Measurements from ENCODE around the gene WWTR1.

Gene WWTR1

GRCh38 chr3:149512073-149512782, 145.6 kb downstream of the WWTR1 start:
- peaks cover 36% of the 10 kb centered on the region for H3K27me3 Mint-ChIP-seq
- no peak overlapping the region for H3K4me3 Mint-ChIP-seq
- no peaks in the 10 kb centered on the region for H3K9me3 Mint-ChIP-seq
- no peaks in the 10 kb centered on the region for H3K36me3 Mint-ChIP-seq (ENCODE audit: low read depth)
- peaks cover 18% of the 10 kb centered on the region for H3K4me1 Mint-ChIP-seq (ENCODE audit: low read depth)
- DNase-seq, result peak; percentile 37
- H3K27ac Mint-ChIP-seq, result no peak overlapping the region

GRCh38 chr3:149511040-149511626, 146.7 kb downstream of the WWTR1 start:
- H3K36me3 Mint-ChIP-seq (ENCODE audit: low read depth), result no peaks in the 10 kb centered on the region
- H3K9me3 Mint-ChIP-seq, result no peaks in the 10 kb centered on the region
- H3K27me3 Mint-ChIP-seq, result peaks cover 41% of the 10 kb centered on the region
- H3K4me3 Mint-ChIP-seq, result no peak overlapping the region
- no peak for DNase-seq
- peaks cover 18% of the 10 kb centered on the region for H3K4me1 Mint-ChIP-seq (ENCODE audit: low read depth)
- H3K27ac Mint-ChIP-seq, result no peak overlapping the region

- Mint-ChIP-seq H3K4me1 (ENCODE audit: low read depth) (peaks cover 18% of the 10 kb centered on the region), H3K27ac (no peak overlapping the region), H3K4me3 (no peak overlapping the region), H3K9me3 (no peaks in the 10 kb centered on the region), H3K36me3 (ENCODE audit: low read depth) (no peaks in the 10 kb centered on the region), H3K27me3 (peaks cover 41% of the 10 kb centered on the region)
- DNase-seq, result no peak
Measured at GRCh38 chr3:149510480-149510879, 147.3 kb downstream of the WWTR1 start.

- no peak for DNase-seq
- H3K4me1 Mint-ChIP-seq (ENCODE audit: low read depth), result peaks cover 18% of the 10 kb centered on the region
- H3K27me3 Mint-ChIP-seq, result peaks cover 41% of the 10 kb centered on the region
- H3K27ac Mint-ChIP-seq, result no peak overlapping the region
- H3K4me3 Mint-ChIP-seq, result no peak overlapping the region
- no peaks in the 10 kb centered on the region for H3K9me3 Mint-ChIP-seq
- no peaks in the 10 kb centered on the region for H3K36me3 Mint-ChIP-seq (ENCODE audit: low read depth)
Measured at GRCh38 chr3:149509526-149509925, 148.3 kb downstream of the WWTR1 start.

GRCh38 chr3:149507491-149508324, 150.1 kb downstream of the WWTR1 start:
- Mint-ChIP-seq H3K27ac (peak overlapping the region; percentile 71), H3K27me3 (peaks cover 43% of the 10 kb centered on the region), H3K4me1 (ENCODE audit: low read depth) (peaks cover 18% of the 10 kb centered on the region), H3K4me3 (peak overlapping the region; percentile 9), H3K9me3 (no peaks in the 10 kb centered on the region), H3K36me3 (ENCODE audit: low read depth) (no peaks in the 10 kb centered on the region)
- DNase-seq, result no peak

GRCh38 chr3:149506965-149507364, 150.9 kb downstream of the WWTR1 start:
- H3K27ac Mint-ChIP-seq, result no peak overlapping the region
- H3K9me3 Mint-ChIP-seq, result no peaks in the 10 kb centered on the region
- H3K36me3 Mint-ChIP-seq (ENCODE audit: low read depth), result no peaks in the 10 kb centered on the region
- H3K4me1 Mint-ChIP-seq (ENCODE audit: low read depth), result peaks cover 12% of the 10 kb centered on the region
- DNase-seq, result no peak
- H3K4me3 Mint-ChIP-seq, result no peak overlapping the region
- H3K27me3 Mint-ChIP-seq, result peaks cover 38% of the 10 kb centered on the region

GRCh38 chr3:149506540-149506939, 151.3 kb downstream of the WWTR1 start:
- H3K27me3 Mint-ChIP-seq, result peaks cover 38% of the 10 kb centered on the region
- no peaks in the 10 kb centered on the region for H3K9me3 Mint-ChIP-seq
- H3K4me3 Mint-ChIP-seq, result no peak overlapping the region
- DNase-seq, result no peak
- no peaks in the 10 kb centered on the region for H3K36me3 Mint-ChIP-seq (ENCODE audit: low read depth)
- H3K27ac Mint-ChIP-seq, result no peak overlapping the region
- peaks cover 12% of the 10 kb centered on the region for H3K4me1 Mint-ChIP-seq (ENCODE audit: low read depth)

- no peak overlapping the region for H3K4me3 Mint-ChIP-seq
- no peaks in the 10 kb centered on the region for H3K9me3 Mint-ChIP-seq
- H3K4me1 Mint-ChIP-seq (ENCODE audit: low read depth), result peaks cover 3% of the 10 kb centered on the region
- no peak for DNase-seq
- H3K36me3 Mint-ChIP-seq (ENCODE audit: low read depth), result no peaks in the 10 kb centered on the region
- H3K27me3 Mint-ChIP-seq, result peaks cover 13% of the 10 kb centered on the region
- H3K27ac Mint-ChIP-seq, result no peak overlapping the region
Measured at GRCh38 chr3:149502438-149502837, 155.4 kb downstream of the WWTR1 start.

GRCh38 chr3:149501524-149501923, 156.3 kb downstream of the WWTR1 start:
- Mint-ChIP-seq H3K9me3 (no peaks in the 10 kb centered on the region), H3K4me3 (no peak overlapping the region), H3K27ac (no peak overlapping the region), H3K27me3 (peaks cover 16% of the 10 kb centered on the region), H3K4me1 (ENCODE audit: low read depth) (no peaks in the 10 kb centered on the region), H3K36me3 (ENCODE audit: low read depth) (no peaks in the 10 kb centered on the region)
- no peak for DNase-seq

GRCh38 chr3:149497966-149498670, 159.7 kb downstream of the WWTR1 start:
- Mint-ChIP-seq H3K4me3 (no peak overlapping the region), H3K9me3 (no peaks in the 10 kb centered on the region), H3K36me3 (ENCODE audit: low read depth) (no peaks in the 10 kb centered on the region), H3K27me3 (peaks cover 31% of the 10 kb centered on the region), H3K4me1 (ENCODE audit: low read depth) (peaks cover 5% of the 10 kb centered on the region), H3K27ac (no peak overlapping the region)
- no peak for DNase-seq

- no peak for DNase-seq
- Mint-ChIP-seq H3K36me3 (ENCODE audit: low read depth) (no peaks in the 10 kb centered on the region), H3K27me3 (peaks cover 34% of the 10 kb centered on the region), H3K27ac (no peak overlapping the region), H3K9me3 (no peaks in the 10 kb centered on the region), H3K4me1 (ENCODE audit: low read depth) (peaks cover 5% of the 10 kb centered on the region), H3K4me3 (no peak overlapping the region)
Measured at GRCh38 chr3:149496891-149497290, 160.9 kb downstream of the WWTR1 start.

- Mint-ChIP-seq H3K4me1 (ENCODE audit: low read depth) (peaks cover 5% of the 10 kb centered on the region), H3K36me3 (ENCODE audit: low read depth) (no peaks in the 10 kb centered on the region), H3K9me3 (no peaks in the 10 kb centered on the region), H3K27me3 (peaks cover 39% of the 10 kb centered on the region), H3K4me3 (no peak overlapping the region), H3K27ac (no peak overlapping the region)
- no peak for DNase-seq
Measured at GRCh38 chr3:149495581-149496125, 162.2 kb downstream of the WWTR1 start.

GRCh38 chr3:149494759-149495580, 162.9 kb downstream of the WWTR1 start:
- peaks cover 5% of the 10 kb centered on the region for H3K4me1 Mint-ChIP-seq (ENCODE audit: low read depth)
- no peaks in the 10 kb centered on the region for H3K36me3 Mint-ChIP-seq (ENCODE audit: low read depth)
- DNase-seq, result no peak
- peaks cover 42% of the 10 kb centered on the region for H3K27me3 Mint-ChIP-seq
- no peak overlapping the region for H3K27ac Mint-ChIP-seq
- H3K9me3 Mint-ChIP-seq, result no peaks in the 10 kb centered on the region
- H3K4me3 Mint-ChIP-seq, result no peak overlapping the region
